OCI-LY3 (cell line): ENCODE data around the gene CDC42EP5.

Experiments used
- H2AFZ ChIP-seq: fragments of 200-600, 300-600 bp; shearing (Covaris generic); 2 replicates; pipeline ENCODE4 v1.6.0; 2014; ENCODE audit warnings: antibody characterized with exemption, low read depth, low read length
- H3K27ac ChIP-seq: fragments of 200-600, 300-600 bp; sonication (generic); 2 replicates; pipeline ENCODE4 v1.5.1; 2014; ENCODE audit warnings: mild to moderate bottlenecking, low read length, moderate library complexity, mixed read lengths
- H3K27me3 ChIP-seq: fragments of 200-600, 300-600 bp; sonication (generic); 2 replicates; pipeline ENCODE4 v1.6.1; 2014; ENCODE audit warnings: low read depth, low read length, mixed read lengths
- H3K36me3 ChIP-seq: fragments of 200-600, 300-600 bp; sonication (generic); replicated peaks from 2 replicates; pipeline ENCODE3; 2014; ENCODE audit warnings: low read depth, low read length, mixed read lengths
- H3K4me1 ChIP-seq: fragments of 300-600, 200-600 bp; sonication (generic); 2 replicates; pipeline ENCODE4 v1.6.1; 2014; ENCODE audit warnings: low read length, mixed read lengths
- H3K4me2 ChIP-seq: fragments of 200-600, 300-600 bp; sonication (generic); 2 replicates; pipeline ENCODE4 v1.6.1; 2014; ENCODE audit warnings: low read length, mixed read lengths
- H3K4me3 ChIP-seq: fragments of 300-600, 200-600 bp; sonication (generic); 2 replicates; pipeline ENCODE4 v1.5.1; 2014; ENCODE audit warnings: antibody characterized with exemption, mild to moderate bottlenecking, low read length, moderate library complexity
- H3K79me2 ChIP-seq: fragments of 300-600, 200-600 bp; shearing (Covaris generic); 2 replicates; pipeline ENCODE4 v1.6.1; 2014; ENCODE audit warnings: mild to moderate bottlenecking, low read length, mixed read lengths
- H3K9ac ChIP-seq: fragments of 300-600, 200-600 bp; shearing (Covaris generic); 2 replicates; pipeline ENCODE4 v1.6.0; 2014; ENCODE audit warnings: mild to moderate bottlenecking, low read length, moderate library complexity
- H3K9me3 ChIP-seq: fragments of 200-600, 300-600 bp; shearing (Covaris generic); 2 replicates; pipeline ENCODE4 v1.6.1; 2014; ENCODE audit warnings: low read length, mixed read lengths; ENCODE audit not compliant: insufficient read depth
- H4K20me1 ChIP-seq: fragments of 200-600, 300-600 bp; sonication (generic); 2 replicates; pipeline ENCODE4 v1.6.1; 2016; ENCODE audit warnings: low read length, mixed read lengths; ENCODE audit not compliant: insufficient read depth
- CTCF ChIP-seq: fragments of 200-600, 300-600 bp; sonication (generic); IDR thresholded peaks from 2 replicates; pipeline ENCODE4 v1.5.1; 2014; ENCODE audit warnings: antibody characterized with exemption, low read length, low read depth
- EZH2phosphoT487 ChIP-seq: fragments of 200-600 bp; shearing (Covaris generic); IDR thresholded peaks from 2 replicates; pipeline ENCODE4 v1.6.1; 2018; ENCODE audit warnings: antibody characterized with exemption, mixed run types, low read depth

Gene CDC42EP5

GRCh38 chr19:54457773-54458647 lies 15.1 kb downstream of the CDC42EP5 start:
- peaks cover 83% of the 10 kb centered on the region for H3K36me3 ChIP-seq
- H3K4me3 ChIP-seq = no peak overlapping the region
- peaks cover 28% of the 10 kb centered on the region for H3K79me2 ChIP-seq
- no peak overlapping the region for H3K9ac ChIP-seq
- H3K4me1 ChIP-seq = no peaks in the 10 kb centered on the region
- TF ChIP-seq CTCF (no peak), EZH2phosphoT487 (no peak)
- no peak overlapping the region for H3K27ac ChIP-seq
- H3K9me3 ChIP-seq = no peaks in the 10 kb centered on the region
- peaks cover 48% of the 10 kb centered on the region for H4K20me1 ChIP-seq
- H3K27me3 ChIP-seq = no peaks in the 10 kb centered on the region
- H3K4me2 ChIP-seq = no peak overlapping the region
- H2AFZ ChIP-seq = no peak overlapping the region

- H3K9me3 ChIP-seq = no peaks in the 10 kb centered on the region
- H4K20me1 ChIP-seq = peaks cover 53% of the 10 kb centered on the region
- no peak overlapping the region for H3K27ac ChIP-seq
- H3K4me2 ChIP-seq = no peak overlapping the region
- no peaks in the 10 kb centered on the region for H3K4me1 ChIP-seq
- no peak overlapping the region for H3K4me3 ChIP-seq
- peaks cover 41% of the 10 kb centered on the region for H3K79me2 ChIP-seq
- no peak for TF ChIP-seq EZH2phosphoT487
- TF ChIP-seq CTCF = no peak
- no peaks in the 10 kb centered on the region for H3K27me3 ChIP-seq
- H3K9ac ChIP-seq = no peak overlapping the region
- peaks cover 88% of the 10 kb centered on the region for H3K36me3 ChIP-seq
- H2AFZ ChIP-seq = no peak overlapping the region
Observed at GRCh38 chr19:54456423-54457373, 16.4 kb downstream of the CDC42EP5 start.

- H2AFZ ChIP-seq = no peak overlapping the region
- H3K27me3 ChIP-seq = no peaks in the 10 kb centered on the region
- no peak overlapping the region for H3K9ac ChIP-seq
- H3K27ac ChIP-seq = no peak overlapping the region
- TF ChIP-seq CTCF (no peak), EZH2phosphoT487 (no peak)
- H3K4me2 ChIP-seq = no peak overlapping the region
- peaks cover 49% of the 10 kb centered on the region for H3K79me2 ChIP-seq
- H3K4me1 ChIP-seq = peaks cover 4% of the 10 kb centered on the region
- H3K36me3 ChIP-seq = peaks cover 90% of the 10 kb centered on the region
- no peak overlapping the region for H3K4me3 ChIP-seq
- peaks cover 58% of the 10 kb centered on the region for H4K20me1 ChIP-seq
- no peaks in the 10 kb centered on the region for H3K9me3 ChIP-seq
Observed at GRCh38 chr19:54455786-54456422, 17.2 kb downstream of the CDC42EP5 start.
